H1 (cell line): Measurements from ENCODE around the gene MBOAT2. TPM values are rescaled to one million over a fixed set of nuclear protein-coding genes. Genes with fewer than 3 reads are reported as not detected.

Source experiments
- CTCF ChIA-PET: fragments of 300-600 bp; sonication (Branson Sonifier 250); formaldehyde crosslinking; loops from one replicate; lab custom pipeline; 2021; ENCODE audit not compliant: partially characterized antibody; lab: Charles Lee
- POLR2A ChIA-PET: fragments of 300-600 bp; sonication (Branson Sonifier 250); formaldehyde crosslinking; loops from one replicate; lab custom pipeline; 2021; ENCODE audit warnings: inconsistent platforms; ENCODE audit not compliant: partially characterized antibody; lab: Charles Lee
- DNase-seq, 2 experiments: peaks; one replicate each; pipeline versions ENCODE4 v3.0.0 to v3.0.0-alpha.2; 2010 to 2022; ENCODE audit warnings: low spot score in 2 of 2, low read depth in 1 of 2, mixed read lengths in 1 of 2
- FAIRE-seq: peaks from 2 replicates; lab custom pipeline; 2011; peaks lifted over from hg19 to GRCh38; lab: Jason Lieb, UNC
- H2AFZ ChIP-seq: 2 replicates; pipeline ENCODE4 v1.8.1; 2012; ENCODE audit warnings: low read length, inconsistent platforms
- H2AK5ac ChIP-seq: 2 replicates; pipeline ENCODE4 v1.6.1; 2013; ENCODE audit warnings: low read depth, low read length
- H2BK120ac ChIP-seq: replicated peaks from 2 replicates; pipeline ENCODE3; 2013; ENCODE audit warnings: low read depth, low read length, inconsistent platforms
- H2BK12ac ChIP-seq: 2 replicates; pipeline ENCODE4 v1.6.1; 2013; ENCODE audit warnings: low read depth, low read length
- H2BK15ac ChIP-seq: 2 replicates; pipeline ENCODE4 v1.6.1; 2013; ENCODE audit warnings: low read length
- H2BK20ac ChIP-seq: 2 replicates; pipeline ENCODE4 v1.6.1; 2013; ENCODE audit warnings: low read length
- H2BK5ac ChIP-seq: 2 replicates; pipeline ENCODE4 v1.6.1; 2013; ENCODE audit warnings: low read depth, low read length
- H3K14ac ChIP-seq: 2 replicates; pipeline ENCODE4 v1.6.1; 2013; ENCODE audit warnings: inconsistent platforms; ENCODE audit not compliant: insufficient read length
- H3K18ac ChIP-seq: 2 replicates; pipeline ENCODE4 v1.6.1; 2013; ENCODE audit warnings: low read length; ENCODE audit errors: extremely low read depth
- H3K23ac ChIP-seq: 2 replicates; pipeline ENCODE4 v1.6.1; 2013; ENCODE audit warnings: inconsistent platforms; ENCODE audit not compliant: insufficient read length
- H3K23me2 ChIP-seq: 2 replicates; pipeline ENCODE4 v1.6.1; 2013; ENCODE audit warnings: low read depth, low read length
- H3K27ac ChIP-seq: 2 replicates; pipeline ENCODE4 v1.6.1; 2011; ENCODE audit warnings: low read depth, low read length, inconsistent platforms
- H3K27me3 ChIP-seq, 4 experiments: replicated peaks in 1 of 4; 1 replicate in 1 of 4; 2 replicates in 3 of 4; pipeline versions ENCODE4 v1.6.1 to v1.8.1; 2011 to 2013; ENCODE audit warnings: low read length in 3 of 4, mild to moderate bottlenecking in 3 of 4, inconsistent platforms in 2 of 4, mixed read lengths in 2 of 4, moderate library complexity in 1 of 4; ENCODE audit not compliant: control insufficient read depth in 3 of 4, insufficient read depth in 3 of 4; ENCODE audit errors: extremely low read depth in 1 of 4
- H3K36me3 ChIP-seq, 4 experiments: 2 replicates each; pipeline versions ENCODE4 v1.6.1 to v1.8.1; 2011 to 2013; ENCODE audit warnings: mild to moderate bottlenecking in 4 of 4, low read length in 3 of 4, moderate library complexity in 2 of 4, control low read depth in 1 of 4, inconsistent platforms in 1 of 4; ENCODE audit not compliant: insufficient read depth in 4 of 4, control insufficient read depth in 2 of 4
- H3K4ac ChIP-seq: replicated peaks from 2 replicates; pipeline ENCODE3; 2013; ENCODE audit warnings: low read length, low read depth, mixed read lengths, inconsistent platforms; ENCODE audit not compliant: insufficient read length
- H3K4me1 ChIP-seq, 4 experiments: replicated peaks in 1 of 4; 1 replicate in 1 of 4; 2 replicates in 3 of 4; pipeline versions ENCODE4 v1.6.1 to v1.8.1; 2011 to 2013; ENCODE audit warnings: low read length in 3 of 4, inconsistent platforms in 2 of 4, mixed read lengths in 1 of 4; ENCODE audit not compliant: insufficient read depth in 4 of 4, control insufficient read depth in 3 of 4
- H3K4me2 ChIP-seq, 2 experiments: 2 replicates each; pipeline versions ENCODE4 v1.6.1 to v1.8.1; 2011 to 2013; ENCODE audit warnings: low read depth in 2 of 2, low read length in 2 of 2, control low read depth in 1 of 2, inconsistent platforms in 1 of 2, mild to moderate bottlenecking in 1 of 2; ENCODE audit not compliant: insufficient read depth in 1 of 2
- H3K4me3 ChIP-seq, 4 experiments: fragments of 200-600, 300-600 bp in 1 of 4; sonication (generic), shearing (Covaris generic), sonication (Bioruptor Twin) in 1 of 4; 2 replicates each; pipeline versions ENCODE4 v1.5.1 to v1.8.1; 2011 to 2016; ENCODE audit warnings: low read length in 4 of 4, low read depth in 3 of 4, control low read depth in 2 of 4, inconsistent platforms in 2 of 4, mild to moderate bottlenecking in 2 of 4, mixed read lengths in 1 of 4, moderate library complexity in 1 of 4; ENCODE audit not compliant: insufficient read depth in 2 of 4; ENCODE audit errors: extremely low read depth in 1 of 4
- H3K56ac ChIP-seq: replicated peaks from 2 replicates; pipeline ENCODE3; 2013; ENCODE audit warnings: low read depth, mild to moderate bottlenecking, mixed read lengths, low read length, inconsistent platforms; ENCODE audit not compliant: insufficient read length
- H3K79me1 ChIP-seq: 2 replicates; pipeline ENCODE4 v1.6.1; 2013; ENCODE audit warnings: low read depth, low read length, control low read depth
- H3K79me2 ChIP-seq, 2 experiments: 2 replicates each; pipeline versions ENCODE4 v1.6.1 to v1.8.1; 2012 to 2013; ENCODE audit warnings: low read length in 2 of 2, mild to moderate bottlenecking in 2 of 2, inconsistent platforms in 1 of 2; ENCODE audit not compliant: insufficient read depth in 2 of 2, control insufficient read depth in 1 of 2
- H3K9ac ChIP-seq, 4 experiments: replicated peaks in 1 of 4; 1 replicate in 1 of 4; 2 replicates in 3 of 4; pipeline versions ENCODE4 v1.6.1 to v1.8.1; 2011 to 2013; ENCODE audit warnings: low read depth in 3 of 4, low read length in 3 of 4, control low read depth in 2 of 4, mild to moderate bottlenecking in 2 of 4, moderate library complexity in 2 of 4, inconsistent platforms in 1 of 4; ENCODE audit errors: extremely low read depth in 1 of 4
- H3K9me3 ChIP-seq, 2 experiments: 2 replicates each; pipeline versions ENCODE4 v1.6.1 to v1.8.1; 2012 to 2013; ENCODE audit warnings: mild to moderate bottlenecking in 2 of 2, moderate library complexity in 2 of 2, control low read depth in 1 of 2, inconsistent platforms in 1 of 2, low read depth in 1 of 2, low read length in 1 of 2, mixed read lengths in 1 of 2; ENCODE audit not compliant: insufficient read depth in 2 of 2
- H4K20me1 ChIP-seq, 2 experiments: replicated peaks in 1 of 2; 2 replicates each; pipeline versions ENCODE3 to v1.8.1; 2011 to 2013; ENCODE audit warnings: inconsistent platforms in 2 of 2, low read length in 2 of 2, mild to moderate bottlenecking in 1 of 2; ENCODE audit not compliant: insufficient read depth in 2 of 2, control insufficient read depth in 1 of 2
- H4K5ac ChIP-seq: 2 replicates; pipeline ENCODE4 v1.6.1; 2013; ENCODE audit warnings: low read length, low read depth, mixed read lengths, inconsistent platforms; ENCODE audit not compliant: insufficient read length
- H4K8ac ChIP-seq: 2 replicates; pipeline ENCODE4 v1.8.0; 2013; ENCODE audit warnings: mild to moderate bottlenecking, moderate library complexity, low read length, inconsistent platforms; ENCODE audit not compliant: insufficient read depth; ENCODE audit errors: extremely low read depth
- H4K91ac ChIP-seq: replicated peaks from 2 replicates; pipeline ENCODE3; 2013; ENCODE audit warnings: low read length, mixed read lengths, inconsistent platforms; ENCODE audit not compliant: insufficient read length
- ASH2L ChIP-seq: fragments of 200-600, 300-600 bp; sonication (generic); IDR thresholded peaks from one replicate; pipeline ENCODE4 v1.7.1; 2017; ENCODE audit warnings: low read length
- BCL11A ChIP-seq, 2 experiments: IDR thresholded peaks; one replicate each; pipeline ENCODE4 v1.6.1; 2011; ENCODE audit warnings: low read depth in 2 of 2, low read length in 2 of 2, mild to moderate bottlenecking in 2 of 2
- CREB1 ChIP-seq: IDR thresholded peaks from 2 replicates; pipeline ENCODE4 v1.6.1; 2012; ENCODE audit warnings: inconsistent platforms
- PHF8 ChIP-seq: fragments of 200-600 bp; sonication (generic); conservative IDR thresholded peaks from 2 replicates; pipeline ENCODE4 v1.7.1; 2012; ENCODE audit warnings: low read depth, mild to moderate bottlenecking, inconsistent platforms, low read length, moderate library complexity
- TAF7 ChIP-seq: optimal IDR thresholded peaks from 2 replicates; pipeline ENCODE3; 2011; ENCODE audit warnings: low read depth, mild to moderate bottlenecking, inconsistent platforms, low read length, moderate library complexity, borderline replicate concordance
- WGBS, 2 experiments: shearing (Covaris generic) in 1 of 2; methylation state at CpG; one replicate each; pipeline versions ENCODE4 v1.1.6 to v1.1.7; 2013 to 2015; ENCODE audit warnings: low lambda C conversion rate in 2 of 2, mixed read lengths in 2 of 2, inconsistent platforms in 1 of 2, low coverage in 1 of 2, missing lambda C conversion rate in 1 of 2; ENCODE audit not compliant: insufficient replicate concordance in 2 of 2, insufficient coverage in 1 of 2, insufficient read length in 1 of 2; ENCODE audit errors: extremely low coverage in 1 of 2, missing lambda C conversion rate in 1 of 2; 5-methylcytosine and 5-hydroxymethylcytosine counted together
- polyA plus RNA-seq, 7 experiments: library from polyadenylated mRNA; depleted of rRNA in 3 of 7; stranded (reverse) in 5 of 7; unstranded in 2 of 7; fragments of >200 nt in 5 of 7; fragments of 200-250 nt in 2 of 7; gene quantifications; 1 replicate in 5 of 7; 2 replicates in 1 of 7; 4 replicates in 1 of 7; pipeline versions ENCODE4 v1.2.1 to v1.2.3, GENCODE V29; 2011 to 2013; ENCODE audit warnings: missing spikeins in 2 of 7, mixed read lengths in 2 of 7
- total RNA-seq: library from RNA; stranded (reverse); fragmentation: NEBNext Ultra II Directional; extraction: Animal tissue kit (Norgen Biotek cat#: 25700); gene quantifications from 2 replicates; pipeline ENCODE4 v1.2.1, GENCODE V29; 2021

The MBOAT2 gene
- total and polyA plus RNA-seq, 2 of the 8 experiments (the other 6 are each of a cell fraction or from before 2014, with no cell fraction given) = 11.2 to 23.4 TPM

- H3K9ac ChIP-seq = no peak overlapping the region
- no peak overlapping the region for H2BK12ac ChIP-seq
- H3K27me3 ChIP-seq = no peaks in the 10 kb centered on the region
- no peaks in the 10 kb centered on the region for H3K23me2 ChIP-seq
- no peak overlapping the region for H3K4ac ChIP-seq
- no peak overlapping the region for H4K8ac ChIP-seq
- no peaks in the 10 kb centered on the region for H3K36me3 ChIP-seq
- no peak overlapping the region for H2BK5ac ChIP-seq
- no peak overlapping the region for H2BK120ac ChIP-seq
- no peaks in the 10 kb centered on the region for H3K9me3 ChIP-seq
- H3K79me2 ChIP-seq = peaks cover 0 to 9% of the 10 kb centered on the region in 2 experiments; a peak in 1 of 4 replicates
- no peak overlapping the region for H2BK20ac ChIP-seq
- no peak overlapping the region for H3K23ac ChIP-seq
- WGBS, 2 experiments = 83% methylated on average over 12 of the region's 12 CpGs; no CpG with 5 or more reads in 1 of the 2 experiments
- H4K91ac ChIP-seq = no peak overlapping the region
- ChIA-PET POLR2A (no interaction called here), CTCF (no interaction called here)
- H3K56ac ChIP-seq = no peak overlapping the region
- H3K4me3 ChIP-seq = no peak overlapping the region
- H2AFZ ChIP-seq = no peak overlapping the region
- H3K18ac ChIP-seq = no peak overlapping the region
- FAIRE-seq (no peak), DNase-seq (no peak)
- no peak overlapping the region for H3K4me2 ChIP-seq
- H2AK5ac ChIP-seq = no peak overlapping the region
- H3K79me1 ChIP-seq = no peaks in the 10 kb centered on the region
- no peak overlapping the region for H3K27ac ChIP-seq
- H2BK15ac ChIP-seq = no peak overlapping the region
- peaks cover 0 to 2% (median 0%) of the 10 kb centered on the region in 4 experiments; a peak in 2 of 7 replicates for H3K4me1 ChIP-seq
- no peak overlapping the region for H3K14ac ChIP-seq
- TF ChIP-seq PHF8 = no peak
- no peak for TF ChIP-seq CREB1
- TF ChIP-seq ASH2L = no peak
- no peak for TF ChIP-seq BCL11A (IDR thresholded peaks at IDR 0.05; ENCODE audit: low read depth in 2 of 2, low read length in 2 of 2)
- TF ChIP-seq TAF7 = no peak
- H4K5ac ChIP-seq = no peak overlapping the region
- H4K20me1 ChIP-seq = no peaks in the 10 kb centered on the region
Measured at GRCh38 chr2:8840475-8841091, 162.9 kb downstream of the MBOAT2 start.
